Measurements from ENCODE around the gene CHRNA4. TPM values are rescaled to one million over a fixed set of nuclear protein-coding genes. Genes with fewer than 3 reads are reported as not detected.

The CHRNA4 gene
- total RNA-seq, 1 donor from 2014 or later: 0.38 TPM

GRCh38 chr20:63357921-63358905 lies 2.9 kb downstream of the CHRNA4 start:
- intact Hi-C loops (cut with micrococcal nuclease): no loop called here
- Histone ChIP-seq H3K9me3 (replicated peaks) (no peaks in the 10 kb centered on the region), H3K27me3 (ENCODE audit: low read depth) (peaks cover 73% of the 10 kb centered on the region), H3K27ac (replicated peaks) (peak overlapping the region; percentile 52), H3K36me3 (no peaks in the 10 kb centered on the region), H3K4me1 (peaks cover 33% of the 10 kb centered on the region), H3K4me3 (no peak overlapping the region)
- DNase-seq: peak; percentile 85
- TF ChIP-seq, protein P1, sequence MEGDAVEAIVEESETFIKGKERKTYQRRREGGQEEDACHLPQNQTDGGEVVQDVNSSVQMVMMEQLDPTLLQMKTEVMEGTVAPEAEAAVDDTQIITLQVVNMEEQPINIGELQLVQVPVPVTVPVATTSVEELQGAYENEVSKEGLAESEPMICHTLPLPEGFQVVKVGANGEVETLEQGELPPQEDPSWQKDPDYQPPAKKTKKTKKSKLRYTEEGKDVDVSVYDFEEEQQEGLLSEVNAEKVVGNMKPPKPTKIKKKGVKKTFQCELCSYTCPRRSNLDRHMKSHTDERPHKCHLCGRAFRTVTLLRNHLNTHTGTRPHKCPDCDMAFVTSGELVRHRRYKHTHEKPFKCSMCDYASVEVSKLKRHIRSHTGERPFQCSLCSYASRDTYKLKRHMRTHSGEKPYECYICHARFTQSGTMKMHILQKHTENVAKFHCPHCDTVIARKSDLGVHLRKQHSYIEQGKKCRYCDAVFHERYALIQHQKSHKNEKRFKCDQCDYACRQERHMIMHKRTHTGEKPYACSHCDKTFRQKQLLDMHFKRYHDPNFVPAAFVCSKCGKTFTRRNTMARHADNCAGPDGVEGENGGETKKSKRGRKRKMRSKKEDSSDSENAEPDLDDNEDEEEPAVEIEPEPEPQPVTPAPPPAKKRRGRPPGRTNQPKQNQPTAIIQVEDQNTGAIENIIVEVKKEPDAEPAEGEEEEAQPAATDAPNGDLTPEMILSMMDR (IDR thresholded peaks at IDR 0.05; ENCODE audit: borderline replicate concordance): no peak

DNA sequence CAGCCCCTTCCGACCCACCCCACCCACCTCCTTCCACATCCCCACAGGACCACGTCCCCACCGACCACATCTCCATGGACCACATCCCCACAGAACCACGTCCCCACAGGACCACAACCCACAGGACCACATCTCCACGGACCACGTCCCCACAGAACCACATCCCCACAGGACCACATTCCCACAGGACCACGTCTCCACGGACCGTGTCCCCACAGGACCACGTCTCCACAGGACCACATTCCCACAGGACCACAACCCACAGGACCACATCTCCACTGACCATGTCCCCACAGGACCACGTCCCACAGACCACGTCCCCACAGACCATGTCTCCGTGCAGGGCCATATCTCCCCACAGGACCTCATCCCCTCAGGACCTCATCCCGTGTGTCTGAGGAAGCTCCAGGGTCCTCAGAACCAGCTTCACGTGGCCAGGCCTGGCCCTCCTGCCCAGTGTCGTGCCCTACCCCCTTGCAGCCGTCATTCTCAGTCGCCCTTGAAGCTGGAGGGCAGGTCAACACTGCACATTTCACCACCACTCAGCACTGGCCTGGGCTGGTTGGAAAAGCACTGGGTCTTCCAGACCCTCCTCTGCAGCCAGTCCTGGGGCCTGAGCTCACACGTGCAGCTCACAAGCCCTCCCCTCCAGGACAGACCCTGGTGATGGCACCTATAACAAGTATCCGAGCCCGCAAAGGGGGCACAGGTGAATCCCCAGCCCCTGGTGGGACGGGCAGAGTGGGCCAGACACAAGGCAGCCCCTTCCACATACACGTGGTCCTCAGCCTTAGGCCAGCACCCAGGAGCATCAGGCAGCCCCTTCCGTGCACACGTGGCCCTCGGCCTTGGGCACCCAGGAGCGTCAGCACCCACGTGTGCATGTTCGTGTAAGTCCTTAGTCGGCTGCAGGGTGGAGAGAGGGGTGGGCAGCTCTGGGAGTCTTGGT lies 3.9 kb downstream of the CHRNA4 start:
- DNase-seq: no peak
- H3K27me3 ChIP-seq (ENCODE audit: low read depth): peaks cover 63% of the 10 kb centered on the region

GRCh38 chr20:63356511-63356910 lies 4.6 kb downstream of the CHRNA4 start:
- Histone ChIP-seq H3K36me3 (no peaks in the 10 kb centered on the region), H3K9me3 (replicated peaks) (no peaks in the 10 kb centered on the region), H3K4me1 (peaks cover 45% of the 10 kb centered on the region), H3K4me3 (no peak overlapping the region), H3K27ac (replicated peaks) (no peak overlapping the region), H3K27me3 (ENCODE audit: low read depth) (peaks cover 56% of the 10 kb centered on the region)
- TF ChIP-seq, protein P1 (IDR thresholded peaks at IDR 0.05; ENCODE audit: borderline replicate concordance): no peak
- intact Hi-C loops (cut with micrococcal nuclease): no loop called here
- no peak for DNase-seq

More for the DNA sequence above, 3.9 kb downstream of the CHRNA4 start:
- no peaks in the 10 kb centered on the region for H3K36me3 ChIP-seq
- H3K27ac ChIP-seq (replicated peaks): peak overlapping the region; percentile 33
- H3K4me1 ChIP-seq: peaks cover 43% of the 10 kb centered on the region
- TF ChIP-seq, protein P1 (IDR thresholded peaks at IDR 0.05; ENCODE audit: borderline replicate concordance): no peak
- no peak overlapping the region for H3K4me3 ChIP-seq
- no peaks in the 10 kb centered on the region for H3K9me3 ChIP-seq (replicated peaks)
- intact Hi-C loops (cut with micrococcal nuclease): no loop called here

- peaks cover 50% of the 10 kb centered on the region for H3K27me3 ChIP-seq (ENCODE audit: low read depth)
- H3K9me3 ChIP-seq (replicated peaks): no peaks in the 10 kb centered on the region
- no peak for DNase-seq
- H3K27ac ChIP-seq (replicated peaks): no peak overlapping the region
- TF ChIP-seq, protein P1 (IDR thresholded peaks at IDR 0.05; ENCODE audit: borderline replicate concordance): no peak
- H3K4me1 ChIP-seq: peaks cover 42% of the 10 kb centered on the region
- no peak overlapping the region for H3K4me3 ChIP-seq
- H3K36me3 ChIP-seq: no peaks in the 10 kb centered on the region
- intact Hi-C loops (cut with micrococcal nuclease): no loop called here
Measured at GRCh38 chr20:63355781-63356295, 5.3 kb downstream of the CHRNA4 start.
